22Rv1 (cell line): Measurements from ENCODE around the gene MEG3.

Experiments used
- H3K27ac ChIP-seq: fragments of 450-650 bp; 2 replicates; pipeline ENCODE4 v1.5.1; 2017
- CTCF ChIP-seq: fragments of 450-650 bp; IDR thresholded peaks from 2 replicates; pipeline ENCODE4 v1.5.1; 2017; ENCODE audit warnings: mild to moderate bottlenecking
- ZFX ChIP-seq: fragments of 450-650 bp; IDR thresholded peaks from 2 replicates; pipeline ENCODE4 v1.6.1; 2017; ENCODE audit warnings: antibody characterized with exemption, borderline replicate concordance

The MEG3 gene

GRCh38 chr14:100892496-100893227 lies 66.7 kb downstream of the MEG3 start:
- TF ChIP-seq ZFX (no peak), CTCF (no peak)
- H3K27ac ChIP-seq: no peak overlapping the region

- TF ChIP-seq ZFX (no peak), CTCF (no peak)
- H3K27ac ChIP-seq: no peak overlapping the region
These were observed 67.3 kb downstream of the MEG3 start for GRCh38 chr14:100893228-100893601.

GRCh38 chr14:100893760-100894159 lies 67.8 kb downstream of the MEG3 start:
- no peak overlapping the region for H3K27ac ChIP-seq
- TF ChIP-seq ZFX (no peak), CTCF (no peak)

GRCh38 chr14:100894416-100894815 lies 68.5 kb downstream of the MEG3 start:
- TF ChIP-seq ZFX (no peak), CTCF (no peak)
- no peak overlapping the region for H3K27ac ChIP-seq

- H3K27ac ChIP-seq: no peak overlapping the region
- TF ChIP-seq CTCF: no peak
- TF ChIP-seq ZFX: no peak
These were observed 69.5 kb downstream of the MEG3 start for GRCh38 chr14:100895411-100895810.

- no peak overlapping the region for H3K27ac ChIP-seq
- TF ChIP-seq CTCF: no peak
- no peak for TF ChIP-seq ZFX
These were observed 70.6 kb downstream of the MEG3 start for GRCh38 chr14:100896369-100897060.

- TF ChIP-seq CTCF (no peak), ZFX (no peak)
- H3K27ac ChIP-seq: no peak overlapping the region
These were observed 72.5 kb downstream of the MEG3 start for GRCh38 chr14:100898465-100898864.
